ENCODE measurements around the gene A2M. TPM values are rescaled to one million over a fixed set of nuclear protein-coding genes. Genes with fewer than 3 reads are reported as not detected.

Gene A2M
- total and polyA plus RNA-seq, 4 donors = 268 to 2,389 (median 1,708) TPM

GRCh38 chr12:9066755-9067423 is 48.8 kb downstream of the A2M start:
- Histone ChIP-seq H3K27ac (ENCODE audit: low read depth in 1 of 2, low read length in 2 of 2) (no peak overlapping the region), H3K27me3 (ENCODE audit: control insufficient read depth in 1 of 2, insufficient read depth in 2 of 2, low read length in 1 of 2) (no peaks in the 10 kb centered on the region), H3K4me1 (ENCODE audit: control insufficient read depth in 1 of 2, insufficient read depth in 2 of 2, low read length in 2 of 2) (no peaks in the 10 kb centered on the region), H3K4me3 (ENCODE audit: low read length in 2 of 2) (no peak overlapping the region), H3K36me3 (ENCODE audit: control insufficient read depth in 1 of 2, insufficient read depth in 2 of 2, low read length in 1 of 2) (peaks cover 0 to 5% of the 10 kb centered on the region in 2 donors), H3K9me3 (ENCODE audit: control insufficient read depth, low read length) (no peaks in the 10 kb centered on the region)
- DNase-seq (no peak), ATAC-seq (ENCODE audit: low FRiP score) (no peak)
- intact Hi-C loops (cut with DNase I) = loop anchor here in 1 of 2 donors (5.0 kb wide), 1 partner anchor 45 kb away; no protein-coding TSS in a partner anchor
- WGBS, 2 donors = 61 to 62% methylated on average over 3 of the region's 3 CpGs

GRCh38 chr12:9066183-9066623 is 49.5 kb downstream of the A2M start:
- Histone ChIP-seq H3K27me3 (ENCODE audit: control insufficient read depth in 1 of 2, insufficient read depth in 2 of 2, low read length in 1 of 2) (no peaks in the 10 kb centered on the region), H3K9me3 (ENCODE audit: control insufficient read depth, low read length) (no peaks in the 10 kb centered on the region), H3K4me1 (ENCODE audit: control insufficient read depth in 1 of 2, insufficient read depth in 2 of 2, low read length in 2 of 2) (no peaks in the 10 kb centered on the region), H3K36me3 (ENCODE audit: control insufficient read depth in 1 of 2, insufficient read depth in 2 of 2, low read length in 1 of 2) (peaks cover 0 to 5% of the 10 kb centered on the region in 2 donors), H3K27ac (ENCODE audit: low read depth in 1 of 2, low read length in 2 of 2) (no peak overlapping the region), H3K4me3 (ENCODE audit: low read length in 2 of 2) (no peak overlapping the region)
- intact Hi-C loops (cut with DNase I) = loop anchor here in 1 of 2 donors (5.0 kb wide), 1 partner anchor 46 kb away; no protein-coding TSS in a partner anchor
- WGBS, 2 donors = 83 to 85% methylated on average over 9 of the region's 9 CpGs
- DNase-seq (peak in 1 of 2 donors; percentile 64), ATAC-seq (ENCODE audit: low FRiP score) (no peak)

GRCh38 chr12:9065607-9065856 is 50.2 kb downstream of the A2M start:
- Histone ChIP-seq H3K36me3 (ENCODE audit: control insufficient read depth in 1 of 2, insufficient read depth in 2 of 2, low read length in 1 of 2) (peaks cover 0 to 5% of the 10 kb centered on the region in 2 donors), H3K27me3 (ENCODE audit: control insufficient read depth in 1 of 2, insufficient read depth in 2 of 2, low read length in 1 of 2) (no peaks in the 10 kb centered on the region), H3K4me1 (ENCODE audit: control insufficient read depth in 1 of 2, insufficient read depth in 2 of 2, low read length in 2 of 2) (no peaks in the 10 kb centered on the region), H3K27ac (ENCODE audit: low read depth in 1 of 2, low read length in 2 of 2) (peak overlapping the region in 1 of 2 donors; percentile 62), H3K4me3 (ENCODE audit: low read length in 2 of 2) (peak overlapping the region in 1 of 2 donors; percentile 95), H3K9me3 (ENCODE audit: control insufficient read depth, low read length) (no peaks in the 10 kb centered on the region)
- ATAC-seq (ENCODE audit: low FRiP score) = peak; percentile 17
- intact Hi-C loops (cut with DNase I) = loop anchor here in 1 of 2 donors (5.0 kb wide), 1 partner anchor 47 kb away; no protein-coding TSS in a partner anchor
- WGBS, 2 donors = 58 to 84% methylated on average over 1 of the region's 1 CpG
- no peak for DNase-seq

GRCh38 chr12:9064815-9065606 is 50.7 kb downstream of the A2M start:
- H3K36me3 ChIP-seq (ENCODE audit: control insufficient read depth in 1 of 2, insufficient read depth in 2 of 2, low read length in 1 of 2) = peaks cover 0 to 5% of the 10 kb centered on the region in 2 donors
- H3K27me3 ChIP-seq (ENCODE audit: control insufficient read depth in 1 of 2, insufficient read depth in 2 of 2, low read length in 1 of 2) = no peaks in the 10 kb centered on the region
- 13% methylated on average over 42 to 45 of the region's 45 CpGs for WGBS, 2 donors
- intact Hi-C loops (cut with DNase I) = loop anchor here in 1 of 2 donors (5.0 kb wide), 1 partner anchor 47 kb away; no protein-coding TSS in a partner anchor
- DNase-seq (peak; percentile 85 to 88), ATAC-seq (ENCODE audit: low FRiP score) (peak; percentile 94)
- no peaks in the 10 kb centered on the region for H3K9me3 ChIP-seq (ENCODE audit: control insufficient read depth, low read length)
- H3K4me1 ChIP-seq (ENCODE audit: control insufficient read depth in 1 of 2, insufficient read depth in 2 of 2, low read length in 2 of 2) = no peaks in the 10 kb centered on the region
- H3K4me3 ChIP-seq (ENCODE audit: low read length in 2 of 2) = peak overlapping the region; percentile 45 to 95
- peak overlapping the region; percentile 75 to 94 for H3K27ac ChIP-seq (ENCODE audit: low read depth in 1 of 2, low read length in 2 of 2)

GRCh38 chr12:9064201-9064814 is 51.4 kb downstream of the A2M start:
- Histone ChIP-seq H3K4me1 (ENCODE audit: control insufficient read depth in 1 of 2, insufficient read depth in 2 of 2, low read length in 2 of 2) (no peaks in the 10 kb centered on the region), H3K27me3 (ENCODE audit: control insufficient read depth in 1 of 2, insufficient read depth in 2 of 2, low read length in 1 of 2) (no peaks in the 10 kb centered on the region), H3K9me3 (ENCODE audit: control insufficient read depth, low read length) (no peaks in the 10 kb centered on the region), H3K36me3 (ENCODE audit: control insufficient read depth in 1 of 2, insufficient read depth in 2 of 2, low read length in 1 of 2) (peaks cover 0 to 5% of the 10 kb centered on the region in 2 donors), H3K4me3 (ENCODE audit: low read length in 2 of 2) (peak overlapping the region; percentile 19 to 95), H3K27ac (ENCODE audit: low read depth in 1 of 2, low read length in 2 of 2) (peak overlapping the region; percentile 75 to 94)
- 1% methylated on average over 46 to 51 of the region's 51 CpGs for WGBS, 2 donors
- DNase-seq (peak; percentile 76 to 86), ATAC-seq (ENCODE audit: low FRiP score) (peak; percentile 90)
- intact Hi-C loops (cut with DNase I) = no loop called here

GRCh38 chr12:9052610-9053009 is 63.1 kb downstream of the A2M start:
- no peak for DNase-seq
- no peaks in the 10 kb centered on the region for H3K9me3 ChIP-seq (ENCODE audit: control insufficient read depth, low read length)
- H3K27me3 ChIP-seq (ENCODE audit: control insufficient read depth in 1 of 2, insufficient read depth in 2 of 2, low read length in 1 of 2) = peaks cover 0 to 3% of the 10 kb centered on the region in 2 donors
- intact Hi-C loops (cut with DNase I) = no loop called here
- no peaks in the 10 kb centered on the region for H3K4me1 ChIP-seq (ENCODE audit: control insufficient read depth in 1 of 2, insufficient read depth in 2 of 2, low read length in 2 of 2)
- H3K27ac ChIP-seq (ENCODE audit: low read depth in 1 of 2, low read length in 2 of 2) = no peak overlapping the region
- H3K36me3 ChIP-seq (ENCODE audit: control insufficient read depth in 1 of 2, insufficient read depth in 2 of 2, low read length in 1 of 2) = no peaks in the 10 kb centered on the region
- 11 to 14% methylated on average over 1 of the region's 1 CpG for WGBS, 2 donors
- ATAC-seq (ENCODE audit: low FRiP score) = no peak
- no peak overlapping the region for H3K4me3 ChIP-seq (ENCODE audit: low read length in 2 of 2)

- Histone ChIP-seq H3K4me3 (ENCODE audit: low read length in 2 of 2) (no peak overlapping the region), H3K27ac (ENCODE audit: low read depth in 1 of 2, low read length in 2 of 2) (no peak overlapping the region), H3K9me3 (ENCODE audit: control insufficient read depth, low read length) (no peaks in the 10 kb centered on the region), H3K4me1 (ENCODE audit: control insufficient read depth in 1 of 2, insufficient read depth in 2 of 2, low read length in 2 of 2) (no peaks in the 10 kb centered on the region), H3K36me3 (ENCODE audit: control insufficient read depth in 1 of 2, insufficient read depth in 2 of 2, low read length in 1 of 2) (no peaks in the 10 kb centered on the region), H3K27me3 (ENCODE audit: control insufficient read depth in 1 of 2, insufficient read depth in 2 of 2, low read length in 1 of 2) (peaks cover 0 to 3% of the 10 kb centered on the region in 2 donors)
- intact Hi-C loops (cut with DNase I) = no loop called here
- 86 to 88% methylated on average over 6 of the region's 6 CpGs for WGBS, 2 donors
- DNase-seq (no peak), ATAC-seq (ENCODE audit: low FRiP score) (no peak)
Measured at GRCh38 chr12:9051158-9051550, 64.6 kb downstream of the A2M start.

GRCh38 chr12:9050521-9051157 is 65.1 kb downstream of the A2M start:
- WGBS, 2 donors = 86 to 88% methylated on average over 15 of the region's 15 CpGs
- no peaks in the 10 kb centered on the region for H3K27me3 ChIP-seq (ENCODE audit: control insufficient read depth in 1 of 2, insufficient read depth in 2 of 2, low read length in 1 of 2)
- H3K36me3 ChIP-seq (ENCODE audit: control insufficient read depth in 1 of 2, insufficient read depth in 2 of 2, low read length in 1 of 2) = no peaks in the 10 kb centered on the region
- H3K27ac ChIP-seq (ENCODE audit: low read depth in 1 of 2, low read length in 2 of 2) = no peak overlapping the region
- H3K4me1 ChIP-seq (ENCODE audit: control insufficient read depth in 1 of 2, insufficient read depth in 2 of 2, low read length in 2 of 2) = no peaks in the 10 kb centered on the region
- no peak overlapping the region for H3K4me3 ChIP-seq (ENCODE audit: low read length in 2 of 2)
- H3K9me3 ChIP-seq (ENCODE audit: control insufficient read depth, low read length) = no peaks in the 10 kb centered on the region
- DNase-seq (peak in 1 of 2 donors; percentile 69), ATAC-seq (ENCODE audit: low FRiP score) (peak; percentile 11)
- intact Hi-C loops (cut with DNase I) = no loop called here

Measured in aorta (tissue), 5 donors.